BJ (cell line): Measurements from ENCODE around the gene RNF146. TPM values are rescaled to one million over a fixed set of nuclear protein-coding genes. Genes with fewer than 3 reads are reported as not detected.
A peak's percentile ranks its signal among the peaks of the same experiment; 100 is the strongest.

Experiments used
- CTCF ChIA-PET: fragments of 350-600 bp; formaldehyde crosslinking; extraction: SDS; loops from one replicate; lab custom pipeline; 2021; ENCODE audit warnings: antibody characterized with exemption, inconsistent platforms; lab: Yijun Ruan, JAX
- POLR2A ChIA-PET: fragments of 300-600 bp; sonication (Branson Sonifier 250); formaldehyde crosslinking; extraction: SDS; loops from one replicate; lab custom pipeline; 2021; ENCODE audit warnings: antibody characterized with exemption; lab: Charles Lee
- DNase-seq: peaks from one replicate; pipeline ENCODE4 v3.0.0-alpha.2; 2011; ENCODE audit warnings: low read depth
- H3K27me3 ChIP-seq: 2 replicates; pipeline ENCODE4 v1.6.0; 2011; ENCODE audit warnings: low read length; ENCODE audit not compliant: control insufficient read depth, insufficient read depth
- H3K36me3 ChIP-seq: 2 replicates; pipeline ENCODE4 v1.5.1; 2011; ENCODE audit warnings: low read length; ENCODE audit not compliant: control insufficient read depth, insufficient read depth
- H3K4me3 ChIP-seq: 2 replicates; pipeline ENCODE4 v1.5.1; 2011; ENCODE audit warnings: low read depth, mild to moderate bottlenecking, control low read depth, low read length
- polyA minus RNA-seq: library from RNA; depleted of rRNA, polyadenylated mRNA; stranded (reverse); fragments of >200 nt; gene quantifications from 2 replicates; pipeline ENCODE4 v1.2.3, GENCODE V29; 2011; rRNA and poly(A)+ RNA removed
- polyA plus RNA-seq: library from polyadenylated mRNA; depleted of rRNA; stranded (reverse); fragments of >200 nt; gene quantifications from 2 replicates; pipeline ENCODE4 v1.2.3, GENCODE V29; 2011; rRNA removed
- TF ChIP-seq, protein P1 (sequence below): IDR thresholded peaks from 2 replicates; pipeline ENCODE4 v1.5.1; 2011; ENCODE audit warnings: low read depth, mild to moderate bottlenecking, control low read depth, inconsistent platforms, low read length, moderate library complexity; ENCODE audit not compliant: insufficient read depth

The RNF146 gene, protein sequence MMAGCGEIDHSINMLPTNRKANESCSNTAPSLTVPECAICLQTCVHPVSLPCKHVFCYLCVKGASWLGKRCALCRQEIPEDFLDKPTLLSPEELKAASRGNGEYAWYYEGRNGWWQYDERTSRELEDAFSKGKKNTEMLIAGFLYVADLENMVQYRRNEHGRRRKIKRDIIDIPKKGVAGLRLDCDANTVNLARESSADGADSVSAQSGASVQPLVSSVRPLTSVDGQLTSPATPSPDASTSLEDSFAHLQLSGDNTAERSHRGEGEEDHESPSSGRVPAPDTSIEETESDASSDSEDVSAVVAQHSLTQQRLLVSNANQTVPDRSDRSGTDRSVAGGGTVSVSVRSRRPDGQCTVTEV
- polyA plus RNA-seq: 36.2 and 49.8 TPM in 2 replicates
- polyA minus RNA-seq: 18.7 and 18.8 TPM in 2 replicates

DNA sequence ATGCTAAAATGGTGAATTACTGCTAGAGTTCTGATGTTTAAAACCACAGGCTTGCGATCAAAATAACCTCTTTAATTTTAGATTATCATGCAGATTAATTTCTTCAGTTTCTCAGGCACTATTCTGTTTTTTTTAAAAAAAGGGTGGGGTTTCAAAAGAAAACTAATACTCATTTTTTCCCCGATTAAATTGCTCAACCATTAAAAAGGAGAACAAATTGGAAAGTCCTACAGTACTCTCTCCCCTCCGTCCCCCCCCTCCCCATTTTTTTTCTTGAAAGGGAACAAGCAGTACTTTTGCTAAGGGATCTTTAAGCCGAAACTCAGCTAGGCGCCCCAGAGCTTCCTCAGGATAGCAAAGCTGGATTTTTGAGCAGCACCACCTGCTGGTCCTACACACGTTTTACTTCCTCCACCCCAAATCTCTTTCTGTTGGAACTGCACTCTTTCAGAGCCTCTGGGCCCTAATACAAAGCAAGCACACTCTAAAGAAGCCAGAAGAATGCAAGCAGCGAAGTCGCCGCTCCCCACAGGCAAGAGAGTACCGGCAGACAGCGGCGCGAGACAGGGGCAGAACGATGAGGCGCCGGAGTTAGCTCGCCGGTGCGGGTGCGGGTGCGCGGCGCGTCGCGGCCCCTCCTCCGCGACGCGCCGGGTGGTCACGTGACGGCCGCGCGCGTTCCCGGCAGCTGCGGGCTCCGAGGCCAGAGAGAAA lies at the start of gene RNF146:
TSS of gene RNF146 (plus strand) at position 687 of the 714 bp plus-strand sequence. CDS start 13,475 bp downstream, outside the sequence.
- CTCF ChIA-PET: interaction anchor here (0.6 to 2.3 kb wide), 27 partner anchors 10 to 1271 kb away, joined by 3 to 15 read pairs (median 4); no protein-coding TSS in a partner anchor
- Histone ChIP-seq H3K4me3 (peak within 1 kb of the TSS; percentile 90), H3K36me3 (no peaks in the 10 kb centered on the region), H3K27me3 (no peaks in the 10 kb centered on the region; the same call in 1 of the 2 replicates)
- POLR2A ChIA-PET: interaction anchor here (0.6 kb wide), 3 partner anchors 13 to 200 kb away, joined by 3 to 9 read pairs (median 4); no protein-coding TSS in a partner anchor
- DNase-seq: peak; percentile 44
- TF ChIP-seq, protein P1, sequence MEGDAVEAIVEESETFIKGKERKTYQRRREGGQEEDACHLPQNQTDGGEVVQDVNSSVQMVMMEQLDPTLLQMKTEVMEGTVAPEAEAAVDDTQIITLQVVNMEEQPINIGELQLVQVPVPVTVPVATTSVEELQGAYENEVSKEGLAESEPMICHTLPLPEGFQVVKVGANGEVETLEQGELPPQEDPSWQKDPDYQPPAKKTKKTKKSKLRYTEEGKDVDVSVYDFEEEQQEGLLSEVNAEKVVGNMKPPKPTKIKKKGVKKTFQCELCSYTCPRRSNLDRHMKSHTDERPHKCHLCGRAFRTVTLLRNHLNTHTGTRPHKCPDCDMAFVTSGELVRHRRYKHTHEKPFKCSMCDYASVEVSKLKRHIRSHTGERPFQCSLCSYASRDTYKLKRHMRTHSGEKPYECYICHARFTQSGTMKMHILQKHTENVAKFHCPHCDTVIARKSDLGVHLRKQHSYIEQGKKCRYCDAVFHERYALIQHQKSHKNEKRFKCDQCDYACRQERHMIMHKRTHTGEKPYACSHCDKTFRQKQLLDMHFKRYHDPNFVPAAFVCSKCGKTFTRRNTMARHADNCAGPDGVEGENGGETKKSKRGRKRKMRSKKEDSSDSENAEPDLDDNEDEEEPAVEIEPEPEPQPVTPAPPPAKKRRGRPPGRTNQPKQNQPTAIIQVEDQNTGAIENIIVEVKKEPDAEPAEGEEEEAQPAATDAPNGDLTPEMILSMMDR: peak; percentile 78

- Histone ChIP-seq H3K4me3 (no peak overlapping the region), H3K27me3 (0 out of 2 replicates have a peak, but pooled peaks cover 1% of the 10 kb centered on the region), H3K36me3 (no peaks in the 10 kb centered on the region)
- POLR2A ChIA-PET: no interaction called here
- CTCF ChIA-PET: interaction anchor here (1.6 kb wide), 1 partner anchor 15 kb away, joined by 4 read pairs; no protein-coding TSS in a partner anchor
- DNase-seq: no peak
- TF ChIP-seq, protein P1: no peak
Measured at GRCh38 chr6:127219869-127220268, 46.8 kb upstream of the RNF146 start.

- CTCF ChIA-PET: interaction anchor here (1.4 kb wide), 1 partner anchor 45 kb away, joined by 4 read pairs; the partner anchor contains the start of gene RNF146
- TF ChIP-seq, protein P1: no peak
- DNase-seq: no peak
- POLR2A ChIA-PET: no interaction called here
- H3K36me3 ChIP-seq: no peaks in the 10 kb centered on the region
- 0 out of 2 replicates have a peak, but pooled peaks cover 1% of the 10 kb centered on the region for H3K27me3 ChIP-seq
- no peak overlapping the region for H3K4me3 ChIP-seq
Measured at GRCh38 chr6:127221201-127221600, 45.5 kb upstream of the RNF146 start.

- no peak for DNase-seq
- Histone ChIP-seq H3K36me3 (no peaks in the 10 kb centered on the region), H3K4me3 (no peak overlapping the region), H3K27me3 (0 out of 2 replicates have a peak, but pooled peaks cover 1% of the 10 kb centered on the region)
- TF ChIP-seq, protein P1: no peak
- CTCF ChIA-PET: interaction anchor here (1.4 kb wide), 1 partner anchor 44 kb away, joined by 4 read pairs; the partner anchor contains the start of gene RNF146
- POLR2A ChIA-PET: no interaction called here
Measured at GRCh38 chr6:127222418-127222817, 44.2 kb upstream of the RNF146 start.
